GM12872 (cell line): Measurements from ENCODE around the gene CYTH3.

ENCODE experiments used
- TF ChIP-seq, protein P1 (sequence below): IDR thresholded peaks from 3 replicates; pipeline ENCODE4 v1.5.1; 2011; ENCODE audit warnings: low read depth, mild to moderate bottlenecking, low read length, moderate library complexity; ENCODE audit not compliant: insufficient read depth

Gene CYTH3

GRCh38 chr7:6288270-6288860 lies 15.9 kb upstream of the CYTH3 start:
- TF ChIP-seq, protein P1, sequence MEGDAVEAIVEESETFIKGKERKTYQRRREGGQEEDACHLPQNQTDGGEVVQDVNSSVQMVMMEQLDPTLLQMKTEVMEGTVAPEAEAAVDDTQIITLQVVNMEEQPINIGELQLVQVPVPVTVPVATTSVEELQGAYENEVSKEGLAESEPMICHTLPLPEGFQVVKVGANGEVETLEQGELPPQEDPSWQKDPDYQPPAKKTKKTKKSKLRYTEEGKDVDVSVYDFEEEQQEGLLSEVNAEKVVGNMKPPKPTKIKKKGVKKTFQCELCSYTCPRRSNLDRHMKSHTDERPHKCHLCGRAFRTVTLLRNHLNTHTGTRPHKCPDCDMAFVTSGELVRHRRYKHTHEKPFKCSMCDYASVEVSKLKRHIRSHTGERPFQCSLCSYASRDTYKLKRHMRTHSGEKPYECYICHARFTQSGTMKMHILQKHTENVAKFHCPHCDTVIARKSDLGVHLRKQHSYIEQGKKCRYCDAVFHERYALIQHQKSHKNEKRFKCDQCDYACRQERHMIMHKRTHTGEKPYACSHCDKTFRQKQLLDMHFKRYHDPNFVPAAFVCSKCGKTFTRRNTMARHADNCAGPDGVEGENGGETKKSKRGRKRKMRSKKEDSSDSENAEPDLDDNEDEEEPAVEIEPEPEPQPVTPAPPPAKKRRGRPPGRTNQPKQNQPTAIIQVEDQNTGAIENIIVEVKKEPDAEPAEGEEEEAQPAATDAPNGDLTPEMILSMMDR, result no peak

DNA sequence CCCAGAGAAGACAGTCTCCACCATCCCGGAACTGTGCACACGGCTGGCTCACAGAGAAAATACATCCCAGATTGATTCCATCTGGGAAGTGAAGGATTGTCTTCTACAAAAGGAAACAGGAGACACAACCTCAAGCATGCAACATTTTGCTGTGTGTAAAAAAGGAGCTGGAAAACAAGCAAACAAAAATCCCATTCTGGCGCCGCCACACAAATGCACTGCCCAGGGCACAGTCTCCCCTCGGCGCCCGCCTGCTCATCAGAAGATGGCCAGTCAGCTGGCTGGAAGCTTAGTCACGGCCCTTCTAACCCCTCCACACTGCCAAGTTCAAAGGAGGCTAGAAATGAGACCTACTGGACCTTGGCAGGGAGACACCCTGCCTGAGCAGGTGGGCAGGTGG lies 14.1 kb upstream of the CYTH3 start:
- TF ChIP-seq, protein P1, result no peak

DNA sequence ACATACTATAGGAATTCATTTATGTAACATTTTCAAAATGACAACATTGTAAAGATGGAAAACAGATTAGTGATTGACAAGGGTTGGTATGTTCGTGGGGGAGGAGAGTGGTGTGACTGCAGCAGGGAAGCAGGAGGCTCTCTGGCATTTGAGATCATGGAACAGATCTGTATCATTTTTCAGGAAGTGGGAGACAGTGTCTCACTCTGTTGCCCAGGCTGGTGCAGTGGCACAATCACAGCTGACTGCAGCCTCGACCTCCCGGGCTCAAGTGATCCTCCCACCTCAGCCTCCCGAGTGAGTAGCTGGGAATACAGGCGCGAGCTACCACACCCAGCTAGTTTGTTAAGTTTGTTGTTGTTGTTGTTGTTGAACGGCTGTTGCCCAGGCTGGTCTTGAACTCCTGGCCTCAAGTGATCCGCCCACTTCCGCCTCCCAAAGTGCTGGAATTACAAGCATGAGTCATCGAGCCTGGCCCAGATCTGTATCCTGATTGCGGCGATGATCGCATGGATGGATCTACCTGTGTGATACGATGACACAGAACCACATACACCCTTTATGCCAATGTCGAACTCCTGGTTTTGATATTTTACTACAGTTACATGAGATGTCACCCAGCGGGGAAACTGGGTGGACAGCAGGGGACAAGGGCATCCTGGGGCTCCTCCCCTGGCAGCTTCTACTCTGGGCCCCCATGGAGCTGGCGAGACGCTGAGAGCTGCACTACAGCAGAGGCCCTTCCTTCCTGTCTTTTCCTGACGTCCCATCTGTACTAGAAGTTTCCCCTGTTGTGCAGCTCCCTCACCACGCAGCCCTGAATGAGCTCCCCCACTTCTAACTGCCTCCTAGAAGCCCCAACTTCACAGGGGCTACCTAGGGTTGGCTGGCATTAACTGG lies 12.3 kb upstream of the CYTH3 start:
- TF ChIP-seq, protein P1, result no peak

DNA sequence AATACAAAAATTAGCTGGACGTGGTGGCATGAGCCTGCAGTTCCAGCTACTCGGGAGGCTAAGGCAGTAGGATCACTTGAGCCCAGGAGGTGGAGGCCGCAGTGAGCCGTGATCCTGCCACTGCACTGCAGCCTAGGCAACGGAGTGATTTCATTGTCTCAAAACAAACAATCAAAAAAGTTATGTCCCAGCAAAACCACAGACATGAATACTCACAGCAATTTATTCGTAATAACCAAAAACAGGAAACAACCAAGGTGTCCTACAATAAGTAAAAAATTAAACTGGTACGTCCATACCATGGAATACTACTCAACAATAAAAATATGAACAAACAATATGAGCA lies 11.6 kb upstream of the CYTH3 start:
- TF ChIP-seq, protein P1, result no peak

- TF ChIP-seq, protein P1, result no peak
Observed at GRCh38 chr7:6279937-6280336, 7.5 kb upstream of the CYTH3 start.

DNA sequence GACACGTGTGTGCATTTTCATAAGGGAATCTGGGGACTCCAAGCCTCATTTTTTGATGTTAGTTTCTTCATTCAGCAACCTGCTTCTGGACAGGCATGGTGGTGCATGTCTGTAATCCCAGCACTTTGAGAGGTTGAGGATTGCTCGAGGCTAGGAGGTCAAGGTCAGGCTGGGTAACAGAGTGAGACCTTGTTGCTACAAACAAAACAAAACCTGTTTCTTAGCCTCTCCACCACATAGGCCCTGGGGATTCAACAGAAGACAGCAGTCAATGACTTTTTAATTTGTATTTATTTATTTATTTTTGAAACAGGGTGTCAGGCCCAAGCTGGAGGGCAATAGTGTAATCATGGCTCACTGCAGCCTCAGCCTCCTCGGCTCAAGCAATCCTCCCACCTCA lies 6.9 kb upstream of the CYTH3 start:
- TF ChIP-seq, protein P1, result no peak

DNA sequence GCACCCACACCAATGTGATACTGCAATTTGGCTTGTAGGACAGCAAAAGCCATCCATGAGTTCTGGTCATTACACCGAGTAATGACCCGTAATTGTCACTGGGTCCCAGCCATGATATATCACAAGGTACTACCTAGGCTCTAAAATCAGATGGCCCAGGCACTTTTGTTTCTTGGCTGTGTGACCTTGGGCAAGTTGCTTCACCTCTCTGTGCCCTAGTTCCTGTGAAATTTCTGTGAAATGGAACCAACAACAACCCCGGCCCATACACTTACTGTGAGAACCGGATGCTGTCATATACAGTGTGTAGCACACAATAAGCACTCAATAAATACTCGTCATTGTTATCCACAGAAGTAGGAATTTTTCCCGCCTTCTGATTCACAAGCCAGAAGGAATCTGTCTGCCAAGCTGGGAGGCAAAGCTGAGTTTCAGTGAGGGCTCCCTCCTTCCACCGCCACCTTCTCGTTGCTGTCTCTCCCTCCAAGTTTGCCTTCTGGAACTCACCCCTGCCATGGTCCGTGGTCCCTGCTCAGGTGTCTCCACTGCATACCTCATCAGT lies 6.4 kb upstream of the CYTH3 start:
- TF ChIP-seq, protein P1, result no peak
